ENCODE measurements around the gene SSX2IP. TPM values are rescaled to one million over a fixed set of nuclear protein-coding genes. Genes with fewer than 3 reads are reported as not detected.

SSX2IP gene
- total RNA-seq, 2 donors from 2014 or later = 8.5 to 13.8 TPM

DNA sequence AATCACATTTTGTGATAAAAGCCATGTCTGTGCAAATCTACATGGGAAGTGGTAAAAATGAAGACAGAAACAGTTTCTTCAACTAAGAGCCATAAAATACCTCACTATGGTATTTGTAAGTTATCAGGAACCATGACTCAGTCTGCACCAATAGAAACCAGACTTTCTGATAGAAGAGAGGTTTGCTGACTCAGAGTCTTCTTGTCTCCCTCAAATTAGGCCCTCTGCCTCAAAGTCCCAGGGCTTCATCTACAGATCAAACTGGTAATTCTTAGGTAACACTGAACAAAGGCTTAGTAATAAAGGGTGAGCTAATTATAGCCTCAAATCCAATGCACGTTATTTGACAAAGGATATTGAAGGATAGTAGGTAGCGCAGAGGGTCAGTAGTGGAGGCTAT is 30.9 kb upstream of the SSX2IP start:
- ATAC-seq (replicated peaks in 1 of 2) = peak; percentile 93 to 96
- DNase-seq = peak; percentile 6 to 24
- no peaks in the 10 kb centered on the region for H3K9me3 Mint-ChIP-seq
- no peaks in the 10 kb centered on the region for H3K36me3 Mint-ChIP-seq (ENCODE audit: insufficient read depth in 2 of 2)
- H3K27ac Mint-ChIP-seq = no peak overlapping the region
- no peaks in the 10 kb centered on the region for H3K27me3 Mint-ChIP-seq (ENCODE audit: low read depth)
- peaks cover 35% of the 10 kb centered on the region for H3K4me1 Mint-ChIP-seq (ENCODE audit: low read depth)
- no peak overlapping the region for H3K4me3 Mint-ChIP-seq

DNA sequence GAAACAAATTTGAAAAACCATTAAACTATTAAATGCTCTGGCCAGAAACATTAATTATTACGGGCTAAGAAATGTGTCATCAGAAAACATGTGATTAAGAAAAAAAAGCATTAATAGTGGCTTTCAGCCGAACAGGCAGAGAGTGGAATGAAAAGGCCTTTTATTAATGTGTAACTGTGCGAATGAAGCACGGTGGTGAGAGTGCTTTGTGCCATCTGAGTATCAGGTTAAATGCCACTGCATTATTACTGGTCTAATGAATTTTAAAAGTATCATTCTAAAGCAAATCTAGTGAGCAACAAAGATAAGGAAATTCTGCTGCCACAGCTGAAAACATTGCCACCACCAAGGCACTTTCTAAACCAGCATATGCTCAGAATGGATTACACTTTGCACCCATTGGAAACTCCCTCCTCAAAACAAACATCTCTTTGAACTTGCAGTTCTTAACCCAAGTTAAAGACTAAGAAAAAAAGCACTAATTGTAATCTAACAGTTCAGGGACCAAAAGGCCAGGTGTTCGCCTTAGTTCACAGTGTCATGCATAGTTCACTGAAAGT is 30.0 kb upstream of the SSX2IP start:
- ATAC-seq (replicated peaks in 1 of 2) (no peak), DNase-seq (no peak)
- Mint-ChIP-seq H3K4me3 (no peak overlapping the region), H3K4me1 (ENCODE audit: low read depth) (peaks cover 35% of the 10 kb centered on the region), H3K36me3 (ENCODE audit: insufficient read depth in 2 of 2) (no peaks in the 10 kb centered on the region), H3K27me3 (ENCODE audit: low read depth) (no peaks in the 10 kb centered on the region), H3K9me3 (no peaks in the 10 kb centered on the region), H3K27ac (no peak overlapping the region)

GRCh38 chr1:84719543-84720217 is 29.4 kb upstream of the SSX2IP start:
- no peaks in the 10 kb centered on the region for H3K9me3 Mint-ChIP-seq
- H3K27ac Mint-ChIP-seq = no peak overlapping the region
- DNase-seq = no peak
- no peaks in the 10 kb centered on the region for H3K36me3 Mint-ChIP-seq (ENCODE audit: insufficient read depth in 2 of 2)
- no peaks in the 10 kb centered on the region for H3K27me3 Mint-ChIP-seq (ENCODE audit: low read depth)
- no peak overlapping the region for H3K4me3 Mint-ChIP-seq
- ATAC-seq (replicated peaks in 1 of 2) = no peak
- peaks cover 35% of the 10 kb centered on the region for H3K4me1 Mint-ChIP-seq (ENCODE audit: low read depth)

- Mint-ChIP-seq H3K9me3 (no peaks in the 10 kb centered on the region), H3K4me3 (no peak overlapping the region), H3K4me1 (ENCODE audit: low read depth) (peaks cover 13% of the 10 kb centered on the region), H3K36me3 (ENCODE audit: insufficient read depth in 2 of 2) (no peaks in the 10 kb centered on the region), H3K27ac (no peak overlapping the region), H3K27me3 (ENCODE audit: low read depth) (no peaks in the 10 kb centered on the region)
- ATAC-seq (replicated peaks in 1 of 2) = no peak
- DNase-seq = no peak
Measured at GRCh38 chr1:84715342-84716019, 25.2 kb upstream of the SSX2IP start.

GRCh38 chr1:84712276-84712874 is 22.1 kb upstream of the SSX2IP start:
- Mint-ChIP-seq H3K27ac (no peak overlapping the region), H3K4me1 (ENCODE audit: low read depth) (no peaks in the 10 kb centered on the region), H3K36me3 (ENCODE audit: insufficient read depth in 2 of 2) (no peaks in the 10 kb centered on the region), H3K27me3 (ENCODE audit: low read depth) (no peaks in the 10 kb centered on the region), H3K4me3 (no peak overlapping the region), H3K9me3 (no peaks in the 10 kb centered on the region)
- ATAC-seq (replicated peaks in 1 of 2) = no peak
- DNase-seq = no peak

- no peaks in the 10 kb centered on the region for H3K9me3 Mint-ChIP-seq
- DNase-seq = no peak
- H3K36me3 Mint-ChIP-seq (ENCODE audit: insufficient read depth in 2 of 2) = no peaks in the 10 kb centered on the region
- no peak for ATAC-seq (replicated peaks in 1 of 2)
- H3K4me3 Mint-ChIP-seq = no peak overlapping the region
- no peak overlapping the region for H3K27ac Mint-ChIP-seq
- H3K27me3 Mint-ChIP-seq (ENCODE audit: low read depth) = no peaks in the 10 kb centered on the region
- H3K4me1 Mint-ChIP-seq (ENCODE audit: low read depth) = no peaks in the 10 kb centered on the region
Measured at GRCh38 chr1:84711869-84712268, 21.6 kb upstream of the SSX2IP start.

DNA sequence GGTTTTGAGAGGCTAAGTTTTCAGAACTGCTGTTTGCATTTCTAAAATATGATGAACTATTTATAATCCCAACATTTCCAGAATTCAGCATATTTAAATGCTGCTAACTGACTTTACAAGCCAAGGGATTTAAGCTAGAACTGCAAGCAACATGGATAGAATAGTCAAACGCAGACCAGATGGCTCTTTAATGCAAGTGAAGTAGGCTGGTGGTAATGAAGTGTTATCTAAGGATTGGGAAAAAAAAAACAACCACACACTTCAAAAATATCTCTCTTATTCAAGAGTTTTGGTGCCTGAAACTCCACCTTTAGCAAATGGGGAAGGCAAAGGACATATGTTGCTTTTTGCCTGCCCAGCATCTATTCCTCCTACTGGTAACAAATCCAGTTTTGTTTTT is 20.9 kb upstream of the SSX2IP start:
- Mint-ChIP-seq H3K27ac (no peak overlapping the region), H3K4me1 (ENCODE audit: low read depth) (no peaks in the 10 kb centered on the region), H3K4me3 (no peak overlapping the region), H3K9me3 (no peaks in the 10 kb centered on the region), H3K27me3 (ENCODE audit: low read depth) (no peaks in the 10 kb centered on the region), H3K36me3 (ENCODE audit: insufficient read depth in 2 of 2) (no peaks in the 10 kb centered on the region)
- DNase-seq = no peak
- ATAC-seq (replicated peaks in 1 of 2) = no peak

GRCh38 chr1:84709131-84709530 is 18.9 kb upstream of the SSX2IP start:
- DNase-seq (no peak), ATAC-seq (replicated peaks in 1 of 2) (no peak)
- Mint-ChIP-seq H3K9me3 (no peaks in the 10 kb centered on the region), H3K4me1 (ENCODE audit: low read depth) (no peaks in the 10 kb centered on the region), H3K27me3 (ENCODE audit: low read depth) (no peaks in the 10 kb centered on the region), H3K36me3 (ENCODE audit: insufficient read depth in 2 of 2) (no peaks in the 10 kb centered on the region), H3K4me3 (no peak overlapping the region), H3K27ac (no peak overlapping the region)

DNA sequence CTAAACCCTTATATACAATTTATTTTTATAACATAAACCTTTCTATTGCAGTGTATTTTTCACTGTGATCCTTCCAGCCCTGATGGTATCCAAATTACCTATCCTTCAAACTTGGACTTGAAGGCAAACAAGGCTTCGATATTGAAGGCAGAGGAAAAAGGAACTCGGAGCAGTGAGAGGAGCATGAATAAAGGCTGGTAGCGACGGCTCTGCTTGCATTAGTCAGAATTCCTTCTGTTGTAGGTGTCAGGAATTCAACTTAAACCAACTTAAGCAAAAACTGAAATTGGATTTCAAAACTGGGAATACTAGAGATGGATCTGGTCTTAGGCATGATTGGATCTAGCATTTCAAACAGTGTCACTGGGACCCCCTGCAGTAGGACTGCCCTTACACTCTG is 17.8 kb upstream of the SSX2IP start:
- Mint-ChIP-seq H3K4me1 (ENCODE audit: low read depth) (no peaks in the 10 kb centered on the region), H3K36me3 (ENCODE audit: insufficient read depth in 2 of 2) (no peaks in the 10 kb centered on the region), H3K27me3 (ENCODE audit: low read depth) (peaks cover 2% of the 10 kb centered on the region), H3K9me3 (no peaks in the 10 kb centered on the region), H3K27ac (no peak overlapping the region), H3K4me3 (no peak overlapping the region)
- no peak for ATAC-seq (replicated peaks in 1 of 2)
- no peak for DNase-seq

DNA sequence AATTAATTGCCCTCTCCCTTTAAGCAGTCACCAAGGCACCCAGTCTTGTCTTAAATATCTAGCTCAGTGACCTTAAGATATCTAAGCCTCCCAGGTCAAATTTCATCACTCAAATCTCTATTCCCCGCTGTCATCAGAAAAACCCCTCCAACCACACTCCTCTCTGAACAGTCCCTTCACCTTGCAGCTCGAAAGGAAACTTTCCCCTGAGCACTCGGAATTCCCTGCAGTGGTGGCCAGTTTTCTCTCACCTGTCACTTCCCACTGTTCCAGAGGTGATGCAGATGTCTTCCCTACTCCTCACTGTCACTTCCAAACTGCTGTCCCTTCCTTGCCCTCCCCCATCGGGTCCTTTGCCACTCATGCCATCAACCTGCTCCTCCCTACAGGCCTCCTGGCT is 15.3 kb upstream of the SSX2IP start:
- no peak overlapping the region for H3K4me3 Mint-ChIP-seq
- no peak for DNase-seq
- no peaks in the 10 kb centered on the region for H3K36me3 Mint-ChIP-seq (ENCODE audit: insufficient read depth in 2 of 2)
- H3K27ac Mint-ChIP-seq = no peak overlapping the region
- peaks cover 10% of the 10 kb centered on the region for H3K4me1 Mint-ChIP-seq (ENCODE audit: low read depth)
- H3K27me3 Mint-ChIP-seq (ENCODE audit: low read depth) = peaks cover 12% of the 10 kb centered on the region
- no peak for ATAC-seq (replicated peaks in 1 of 2)
- H3K9me3 Mint-ChIP-seq = no peaks in the 10 kb centered on the region

DNA sequence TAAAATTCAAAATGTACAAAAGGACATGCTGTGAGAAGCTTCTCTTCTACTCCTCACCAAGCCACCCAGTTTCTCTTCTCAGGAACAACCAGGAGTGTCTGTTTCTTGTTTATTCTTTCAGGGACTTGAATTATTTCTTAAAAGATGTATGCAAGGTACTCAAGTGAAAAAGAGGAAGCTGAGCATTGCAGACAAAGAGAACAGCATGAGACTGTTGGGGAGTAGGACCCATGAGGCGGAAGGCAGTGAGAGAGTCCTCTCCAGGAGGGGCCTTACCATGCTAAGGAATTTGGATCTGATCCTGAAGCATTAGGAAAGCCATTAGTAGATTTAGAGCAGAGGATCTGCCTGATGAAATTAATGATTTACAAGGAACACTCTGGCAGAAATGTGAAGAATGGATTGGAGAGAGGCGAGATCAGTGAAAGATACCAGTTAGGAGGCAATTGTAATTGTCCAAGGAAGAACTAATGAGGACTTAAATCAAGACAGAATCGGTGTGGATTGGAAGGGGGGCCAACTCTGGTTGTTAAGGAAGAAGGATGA is 14.7 kb upstream of the SSX2IP start:
- Mint-ChIP-seq H3K4me3 (no peak overlapping the region), H3K36me3 (ENCODE audit: insufficient read depth in 2 of 2) (no peaks in the 10 kb centered on the region), H3K4me1 (ENCODE audit: low read depth) (peaks cover 15% of the 10 kb centered on the region), H3K27ac (no peak overlapping the region), H3K9me3 (no peaks in the 10 kb centered on the region), H3K27me3 (ENCODE audit: low read depth) (peaks cover 12% of the 10 kb centered on the region)
- no peak for ATAC-seq (replicated peaks in 1 of 2)
- no peak for DNase-seq

DNA sequence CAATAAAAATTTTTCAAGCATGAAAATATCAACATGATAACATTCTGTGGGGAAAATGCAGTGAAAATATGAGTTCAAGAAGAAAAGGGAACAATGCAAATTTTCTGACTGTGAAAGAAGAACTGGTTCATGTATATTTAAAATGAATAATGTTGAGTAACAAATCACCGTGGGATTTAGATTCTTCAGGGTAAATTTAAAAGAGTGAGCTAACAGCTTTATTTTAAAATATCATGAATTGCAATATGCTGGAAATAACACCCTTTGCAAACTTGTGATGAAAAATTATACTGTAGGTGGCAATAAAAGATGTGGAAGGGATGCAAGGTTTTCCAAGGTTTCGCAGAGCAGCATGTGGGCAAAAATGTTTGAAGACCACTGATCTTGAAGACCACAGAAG is 13.2 kb upstream of the SSX2IP start:
- Mint-ChIP-seq H3K27me3 (ENCODE audit: low read depth) (peaks cover 12% of the 10 kb centered on the region), H3K27ac (no peak overlapping the region), H3K4me1 (ENCODE audit: low read depth) (peaks cover 21% of the 10 kb centered on the region), H3K9me3 (no peaks in the 10 kb centered on the region), H3K36me3 (ENCODE audit: insufficient read depth in 2 of 2) (no peaks in the 10 kb centered on the region), H3K4me3 (no peak overlapping the region)
- DNase-seq = no peak
- ATAC-seq (replicated peaks in 1 of 2) = no peak

GRCh38 chr1:84702143-84702542 is 11.9 kb upstream of the SSX2IP start:
- DNase-seq (no peak), ATAC-seq (replicated peaks in 1 of 2) (no peak)
- H3K36me3 Mint-ChIP-seq (ENCODE audit: insufficient read depth in 2 of 2) = no peaks in the 10 kb centered on the region
- H3K27ac Mint-ChIP-seq = no peak overlapping the region
- H3K27me3 Mint-ChIP-seq (ENCODE audit: low read depth) = peaks cover 12% of the 10 kb centered on the region
- H3K4me3 Mint-ChIP-seq = no peak overlapping the region
- H3K9me3 Mint-ChIP-seq = no peaks in the 10 kb centered on the region
- H3K4me1 Mint-ChIP-seq (ENCODE audit: low read depth) = peaks cover 25% of the 10 kb centered on the region
